Stimulated activated CD8-positive, alpha-beta memory T cell treated with anti-CD3 and anti-CD28 coated beads, Interleukin-7, amount 100 ng/mL, for 24 hours (primary cell): ENCODE data around the gene CST2.
"Not testable (repeated sequence)": the region's sequence is repeated elsewhere in the genome, so short reads cannot be mapped to it uniquely, and the experiment has no call there.

Source experiments
- DNase-seq: peaks from one replicate; pipeline ENCODE4 v3.0.0-alpha.2; 2020; ENCODE audit warnings: low read depth

Gene CST2

DNA sequence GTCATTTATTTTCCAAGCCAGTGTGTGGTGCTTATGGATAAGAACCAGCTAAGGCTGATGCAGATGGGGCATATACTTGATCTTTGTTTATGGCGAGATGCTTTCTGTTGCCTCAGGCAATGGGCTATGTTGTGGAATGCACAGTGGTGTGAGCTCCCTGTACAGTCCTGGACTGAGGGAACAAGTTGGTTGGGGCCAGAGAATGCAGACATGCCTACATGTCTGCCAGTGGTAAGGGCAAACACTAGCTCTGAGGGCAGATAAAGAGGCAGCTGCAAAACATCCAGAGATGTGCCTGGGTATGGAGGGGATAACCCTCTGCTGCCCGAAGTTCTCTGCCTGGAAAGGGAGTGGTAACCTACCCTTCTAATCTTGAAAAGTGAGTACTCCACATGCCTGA is 16.2 kb downstream of the CST2 start:
- DNase-seq, result not testable (repeated sequence)

DNA sequence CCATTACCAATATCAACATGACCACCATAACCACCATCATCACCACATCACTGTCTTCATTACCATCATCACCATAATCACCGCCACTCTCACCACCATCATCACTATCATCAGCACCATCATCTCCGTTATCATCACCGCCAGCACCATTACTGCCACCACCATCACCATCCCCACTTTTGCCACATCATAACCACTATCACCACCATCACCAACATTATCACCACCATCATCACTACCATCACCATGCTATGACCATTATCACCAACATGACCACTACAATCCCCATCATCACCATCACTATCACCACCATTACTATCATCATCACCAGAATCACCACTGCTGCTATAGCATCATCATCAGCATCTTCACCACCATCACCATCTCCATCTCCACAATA is 25.7 kb downstream of the CST2 start:
- no peak for DNase-seq

DNA sequence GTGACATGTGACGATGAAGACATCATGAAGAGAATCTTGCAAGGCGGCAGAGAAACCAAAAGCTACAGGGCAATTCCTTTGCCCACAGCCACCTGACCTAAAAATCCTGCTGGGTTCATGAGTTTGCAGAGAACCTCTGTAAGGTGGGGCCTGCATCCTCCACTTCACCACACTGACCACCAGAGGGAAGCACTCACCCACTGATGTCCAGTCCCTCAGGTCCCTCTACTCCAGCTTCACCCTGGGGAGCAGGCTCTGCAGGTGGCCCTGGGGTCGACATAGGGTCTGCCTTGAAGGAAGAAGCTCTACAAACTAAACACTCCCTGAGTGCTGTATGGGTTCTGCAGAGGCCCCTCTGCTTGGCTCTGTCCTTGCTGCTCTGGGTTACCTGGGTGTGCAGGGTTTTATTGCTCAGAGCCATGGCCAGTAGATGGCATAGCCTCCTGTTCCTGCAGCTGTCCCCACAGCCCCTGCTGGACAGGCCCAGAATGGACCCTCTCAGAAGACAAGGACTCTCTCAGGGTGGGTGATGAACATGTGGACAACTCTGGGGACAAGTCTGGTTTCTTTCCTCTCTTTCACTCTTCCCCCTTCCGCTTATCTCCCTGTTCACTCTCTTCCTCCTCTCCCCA is 27.2 kb downstream of the CST2 start:
- not testable (repeated sequence) for DNase-seq

DNA sequence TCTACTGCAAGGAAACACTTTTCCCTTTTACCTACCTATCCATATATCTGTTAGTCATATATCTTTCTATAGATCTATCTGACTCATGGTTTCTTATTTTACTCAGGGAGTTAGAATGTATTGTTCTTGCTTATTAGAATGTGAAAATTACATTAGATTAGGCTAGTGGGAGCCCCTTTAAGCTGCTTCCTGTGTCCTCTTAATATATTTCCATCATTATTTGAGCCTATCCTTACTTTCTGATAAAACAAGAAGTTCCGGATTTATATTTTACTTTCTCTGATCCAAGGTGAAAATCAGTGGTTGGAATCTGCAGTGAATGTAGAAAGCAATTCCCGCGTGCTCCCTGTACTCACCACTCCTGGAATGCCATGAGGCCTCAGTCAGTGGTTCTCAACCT is 31.0 kb downstream of the CST2 start:
- DNase-seq, result no peak

DNA sequence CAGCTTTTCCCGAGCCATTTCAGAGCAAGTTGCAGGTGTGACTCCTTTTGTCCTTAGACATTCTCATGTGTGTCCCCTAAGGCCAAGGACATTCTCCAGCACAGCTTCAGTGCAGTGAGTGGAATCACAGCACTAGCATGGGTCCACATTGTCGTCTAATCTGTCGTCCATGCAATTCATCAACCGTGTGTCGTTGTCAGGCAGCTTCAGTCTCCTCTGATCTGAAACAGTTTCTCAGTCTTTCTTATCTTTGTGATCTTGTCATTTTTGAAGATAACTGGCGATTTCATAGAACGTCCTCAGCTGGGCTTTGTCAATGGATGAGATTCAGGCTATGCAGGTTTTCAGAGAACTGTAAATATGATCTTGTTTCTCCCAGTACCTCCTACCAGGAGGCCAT is 31.7 kb downstream of the CST2 start:
- DNase-seq, result no peak

DNA sequence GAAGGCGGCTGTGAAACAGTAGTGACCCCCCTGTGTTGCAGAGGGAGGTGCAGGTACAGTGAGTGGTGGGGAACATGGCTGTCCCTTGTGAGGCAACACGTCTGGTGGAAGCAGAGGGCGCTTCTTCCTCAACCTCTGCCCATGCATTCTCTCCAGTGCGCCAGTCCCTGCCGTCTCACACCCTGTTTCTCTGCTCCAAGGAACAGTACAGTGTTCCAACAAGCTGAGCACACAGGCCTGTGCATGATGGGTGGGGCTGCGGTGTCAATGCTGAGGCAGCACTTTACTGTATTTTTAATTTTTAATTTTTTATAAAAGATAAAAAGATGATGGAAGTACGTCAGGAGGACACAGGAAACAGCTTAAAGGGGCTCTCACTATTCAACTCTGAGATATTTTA is 32.5 kb downstream of the CST2 start:
- no peak for DNase-seq

- no peak for DNase-seq
Measured at GRCh38 chr20:23783447-23783846, 43.1 kb downstream of the CST2 start.

DNA sequence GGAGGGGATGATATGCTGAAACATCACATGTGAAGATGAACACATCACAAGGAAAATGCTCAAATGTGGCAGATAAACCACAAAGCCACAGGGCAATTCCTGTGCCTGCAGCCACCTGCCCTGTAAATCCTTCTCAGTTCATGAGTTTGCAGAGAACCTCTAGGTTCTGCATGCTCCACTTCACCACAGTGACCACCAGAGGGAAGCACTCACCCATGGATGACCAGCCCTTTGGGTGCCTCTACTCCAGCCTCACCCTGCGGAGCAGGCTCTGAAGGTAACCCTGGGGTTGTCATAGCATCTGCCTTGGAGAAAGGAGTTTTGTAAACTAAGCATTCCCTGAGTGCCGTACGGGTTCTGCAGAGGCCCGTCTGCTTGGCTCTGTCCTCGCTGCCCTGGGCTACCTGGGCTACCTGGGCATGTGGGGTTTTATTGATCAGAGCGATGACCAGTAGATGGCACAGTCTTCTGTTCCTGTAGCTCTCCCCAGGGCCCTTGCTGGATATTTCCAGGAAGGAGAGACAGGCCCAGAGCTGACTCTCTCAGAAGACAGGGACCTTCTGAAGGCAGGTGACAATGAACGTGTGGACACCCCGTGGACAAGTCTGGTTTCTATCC is 44.1 kb downstream of the CST2 start:
- no peak for DNase-seq

DNA sequence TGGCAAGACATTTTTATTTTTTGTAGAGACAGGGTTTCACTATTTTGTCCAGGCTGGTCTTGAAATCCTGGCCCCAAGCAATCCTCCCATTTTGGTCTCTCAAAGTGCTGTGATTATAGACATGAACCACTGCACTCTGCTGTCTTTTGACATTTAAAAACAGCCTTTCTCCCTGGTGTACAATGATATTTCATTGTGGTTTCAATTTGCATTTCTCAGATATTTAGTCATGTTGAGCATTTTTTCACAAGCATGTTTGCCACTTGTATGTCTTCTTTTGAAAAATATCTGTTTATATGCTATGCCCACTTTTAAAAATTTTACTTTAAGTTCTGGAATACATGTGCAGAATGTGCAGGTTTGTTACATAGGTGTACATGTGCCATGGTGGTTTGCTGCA is 47.9 kb downstream of the CST2 start:
- DNase-seq, result not testable (repeated sequence)

DNA sequence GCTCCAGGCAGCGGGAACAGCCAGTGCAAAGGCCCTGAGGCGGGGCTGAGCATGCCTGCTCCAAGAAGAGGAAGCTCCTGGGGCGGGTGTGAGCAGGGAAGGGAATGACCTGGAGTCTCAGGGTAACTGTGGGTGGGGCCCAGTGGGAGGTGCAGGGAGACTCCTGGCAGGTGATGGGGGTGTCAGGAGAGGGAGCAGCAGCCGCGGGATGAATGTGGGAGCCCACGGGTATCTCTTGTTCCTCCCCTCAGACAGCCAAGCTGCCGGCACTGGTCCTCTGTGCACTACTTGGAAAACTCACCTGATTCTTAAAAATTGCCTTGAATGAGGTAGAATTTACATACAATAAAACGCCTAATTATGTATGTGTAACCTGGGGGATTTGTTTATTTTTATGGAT is 49.1 kb downstream of the CST2 start:
- not testable (repeated sequence) for DNase-seq

DNA sequence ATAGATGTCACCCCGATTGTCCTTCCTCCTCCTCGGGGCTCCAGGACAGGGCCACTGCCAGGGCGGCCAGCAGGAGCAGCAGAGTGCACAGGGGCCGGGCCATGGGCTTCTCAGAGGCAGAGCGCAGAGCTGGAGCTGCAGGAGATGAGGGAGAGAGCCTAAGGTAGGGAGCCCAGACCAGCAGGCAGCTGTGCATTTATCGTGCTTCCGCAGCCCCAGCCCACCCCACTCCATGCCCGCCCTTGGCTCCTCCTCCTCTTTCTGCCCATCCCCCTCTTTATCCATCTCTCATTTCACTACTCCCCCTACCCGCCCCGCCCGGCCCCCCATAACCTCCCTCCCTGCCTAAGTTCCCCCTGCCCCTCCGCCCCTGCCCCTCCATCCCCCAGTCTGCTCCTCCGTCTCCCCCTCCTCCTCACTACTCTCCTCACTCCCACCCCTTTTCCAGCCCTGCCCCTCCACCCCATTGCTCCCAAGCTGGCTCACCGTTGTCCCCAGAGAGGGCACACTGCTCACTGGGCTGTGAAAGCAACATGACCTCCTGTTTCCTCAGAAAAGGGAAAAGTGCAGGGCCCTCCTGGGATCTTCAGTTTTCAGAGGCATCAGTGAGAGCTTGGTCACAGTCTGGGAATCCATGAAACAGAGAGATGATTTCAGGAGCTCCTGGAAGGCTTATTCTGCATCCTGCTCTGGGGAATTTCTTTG is 50.3 kb downstream of the CST2 start:
- DNase-seq, result no peak

DNA sequence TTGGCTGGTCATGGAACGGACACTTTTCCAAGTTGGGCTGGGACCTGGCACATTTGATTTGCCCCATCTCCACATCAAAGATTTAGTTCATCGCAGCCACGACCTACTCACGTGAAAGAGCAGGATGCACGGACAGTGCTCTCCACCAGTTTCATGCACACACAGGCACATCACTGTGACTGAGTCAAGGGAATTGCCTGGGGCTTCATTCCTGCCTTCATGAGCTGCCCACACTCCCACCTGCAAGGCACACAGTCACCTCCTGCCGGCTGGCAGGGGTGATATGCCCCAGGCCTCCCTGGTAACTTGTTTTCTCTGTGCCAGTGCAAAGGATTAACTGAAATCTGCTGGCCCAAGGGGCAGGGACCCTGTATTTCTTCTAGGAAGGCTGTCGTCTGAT is 52.4 kb downstream of the CST2 start:
- no peak for DNase-seq
